Hepatocyte (in vitro differentiated cells): ENCODE data around the gene EPGN. TPM values are rescaled to one million over a fixed set of nuclear protein-coding genes. Genes with fewer than 3 reads are reported as not detected.

ENCODE experiments used
- DNase-seq: peaks from one replicate; pipeline ENCODE4 v3.0.0-alpha.2; 2016; ENCODE audit warnings: low spot score
- H2AFZ ChIP-seq: fragments of 200-600 bp; sonication (generic); 2 replicates; pipeline ENCODE4 v1.6.0; 2016; ENCODE audit warnings: antibody characterized with exemption, mild to moderate bottlenecking
- H3K27ac ChIP-seq: fragments of 200-600 bp; sonication (generic); 2 replicates; pipeline ENCODE4 v1.5.1; 2016; ENCODE audit warnings: mild to moderate bottlenecking
- H3K27me3 ChIP-seq: fragments of 200-600 bp; sonication (generic); 2 replicates; pipeline ENCODE4 v1.6.1; 2016
- H3K36me3 ChIP-seq: fragments of 200-600 bp; sonication (generic); replicated peaks from 2 replicates; pipeline ENCODE4 v1.5.1; 2016; ENCODE audit warnings: low read depth; ENCODE audit not compliant: insufficient read depth
- H3K4me1 ChIP-seq: fragments of 200-600 bp; sonication (generic); 2 replicates; pipeline ENCODE4 v1.5.1; 2016; ENCODE audit warnings: mild to moderate bottlenecking, moderate library complexity; ENCODE audit not compliant: insufficient read depth
- H3K4me2 ChIP-seq: fragments of 200-600 bp; sonication (generic); 2 replicates; pipeline ENCODE4 v1.6.0; 2016
- H3K4me3 ChIP-seq: fragments of 200-600 bp; sonication (generic); 2 replicates; pipeline ENCODE4 v1.5.1; 2016; ENCODE audit warnings: mild to moderate bottlenecking
- H3K79me2 ChIP-seq: fragments of 200-600 bp; sonication (generic); 2 replicates; pipeline ENCODE4 v1.6.0; 2017; ENCODE audit warnings: mild to moderate bottlenecking
- H3K9me2 ChIP-seq: fragments of 200-600 bp; sonication (generic); replicated peaks from 2 replicates; pipeline ENCODE4 v1.6.0; 2017; ENCODE audit warnings: mild to moderate bottlenecking; ENCODE audit not compliant: insufficient read depth
- H3K9me3 ChIP-seq: fragments of 200-600 bp; sonication (generic); 2 replicates; pipeline ENCODE4 v1.5.1; 2016; ENCODE audit warnings: low read depth, mild to moderate bottlenecking
- H4K20me1 ChIP-seq: fragments of 200-600 bp; sonication (generic); 2 replicates; pipeline ENCODE4 v1.6.0; 2016; ENCODE audit warnings: mild to moderate bottlenecking; ENCODE audit not compliant: insufficient read depth, poor library complexity, severe bottlenecking
- CTCF ChIP-seq: fragments of 200-600 bp; sonication (generic); IDR thresholded peaks from 2 replicates; pipeline ENCODE4 v1.5.1; 2016; ENCODE audit warnings: antibody characterized with exemption, mild to moderate bottlenecking; ENCODE audit not compliant: poor library complexity
- EZH2 ChIP-seq: fragments of 200-600 bp; sonication (generic); IDR thresholded peaks from 2 replicates; pipeline ENCODE4 v1.6.1; 2016; ENCODE audit warnings: antibody characterized with exemption, mild to moderate bottlenecking, borderline replicate concordance
- EZH2phosphoT487 ChIP-seq: fragments of 200-600 bp; sonication (generic); IDR thresholded peaks from one replicate; pipeline ENCODE4 v1.6.1; 2018; ENCODE audit warnings: antibody characterized with exemption, mild to moderate bottlenecking, low read depth, moderate library complexity; ENCODE audit not compliant: unreplicated experiment, severe bottlenecking
- WGBS: methylation state at CpG from one replicate; pipeline ENCODE4 v1.1.6; 2016; ENCODE audit warnings: low lambda C conversion rate; ENCODE audit errors: missing lambda C conversion rate; 5-methylcytosine and 5-hydroxymethylcytosine counted together
- polyA plus RNA-seq: library from polyadenylated mRNA; unstranded; fragments of >200 nt; fragmentation: Nextera tagmentation; extraction: Ambion mirVana; gene quantifications from 2 replicates; pipeline ENCODE4 v1.2.1, GENCODE V29; 2016
- total RNA-seq: library from RNA; depleted of rRNA; stranded (reverse); fragments of >200 nt; gene quantifications from 2 replicates; pipeline ENCODE4 v1.2.3, GENCODE V29; 2014

The EPGN gene
- total and polyA plus RNA-seq, 2 experiments from 2014 or later: 0.24 to 1.2 TPM

GRCh38 chr4:74344031-74344430 lies 35.8 kb downstream of the EPGN start:
- H3K27me3 ChIP-seq: no peaks in the 10 kb centered on the region
- no peaks in the 10 kb centered on the region for H3K36me3 ChIP-seq
- no peaks in the 10 kb centered on the region for H3K79me2 ChIP-seq
- H2AFZ ChIP-seq: no peak overlapping the region
- no peaks in the 10 kb centered on the region for H3K9me2 ChIP-seq
- no peak for DNase-seq
- no peak overlapping the region for H3K4me3 ChIP-seq
- no peaks in the 10 kb centered on the region for H4K20me1 ChIP-seq
- no peak overlapping the region for H3K27ac ChIP-seq
- no peak for TF ChIP-seq EZH2phosphoT487
- no peak for TF ChIP-seq EZH2
- TF ChIP-seq CTCF: no peak
- WGBS: 83% methylated on average over 1 of the region's 1 CpG
- no peak overlapping the region for H3K4me2 ChIP-seq
- no peaks in the 10 kb centered on the region for H3K9me3 ChIP-seq
- no peaks in the 10 kb centered on the region for H3K4me1 ChIP-seq

GRCh38 chr4:74353858-74354257 lies 45.6 kb downstream of the EPGN start:
- WGBS: 75% methylated on average over 4 of the region's 4 CpGs

GRCh38 chr4:74357965-74358364 lies 49.7 kb downstream of the EPGN start:
- Histone ChIP-seq H2AFZ (no peak overlapping the region), H4K20me1 (no peaks in the 10 kb centered on the region), H3K79me2 (no peaks in the 10 kb centered on the region), H3K27ac (no peak overlapping the region), H3K27me3 (no peaks in the 10 kb centered on the region), H3K36me3 (no peaks in the 10 kb centered on the region), H3K4me3 (no peak overlapping the region), H3K9me2 (no peaks in the 10 kb centered on the region), H3K4me2 (no peak overlapping the region), H3K4me1 (no peaks in the 10 kb centered on the region), H3K9me3 (no peaks in the 10 kb centered on the region)
- TF ChIP-seq CTCF (no peak), EZH2 (no peak), EZH2phosphoT487 (no peak)
- 82% methylated on average over 1 of the region's 1 CpG for WGBS
- no peak for DNase-seq

More at GRCh38 chr4:74353858-74354257, 45.6 kb downstream of the EPGN start:
- H2AFZ ChIP-seq: no peak overlapping the region
- no peak for TF ChIP-seq CTCF
- TF ChIP-seq EZH2: no peak
- no peak for TF ChIP-seq EZH2phosphoT487
- no peak for DNase-seq
- no peak overlapping the region for H3K4me2 ChIP-seq
- no peaks in the 10 kb centered on the region for H3K9me3 ChIP-seq
- H4K20me1 ChIP-seq: no peaks in the 10 kb centered on the region
- no peaks in the 10 kb centered on the region for H3K27me3 ChIP-seq
- no peaks in the 10 kb centered on the region for H3K36me3 ChIP-seq
- H3K9me2 ChIP-seq: no peaks in the 10 kb centered on the region
- no peak overlapping the region for H3K27ac ChIP-seq
- H3K79me2 ChIP-seq: no peaks in the 10 kb centered on the region
- no peaks in the 10 kb centered on the region for H3K4me1 ChIP-seq
- no peak overlapping the region for H3K4me3 ChIP-seq

- H3K79me2 ChIP-seq: peaks cover 3% of the 10 kb centered on the region
- no peak overlapping the region for H2AFZ ChIP-seq
- H3K9me2 ChIP-seq: no peaks in the 10 kb centered on the region
- TF ChIP-seq EZH2phosphoT487 (no peak), CTCF (no peak), EZH2 (no peak)
- no peak overlapping the region for H3K4me2 ChIP-seq
- no peak overlapping the region for H3K27ac ChIP-seq
- no peaks in the 10 kb centered on the region for H4K20me1 ChIP-seq
- H3K4me1 ChIP-seq: peaks cover 6% of the 10 kb centered on the region
- H3K9me3 ChIP-seq: no peaks in the 10 kb centered on the region
- 80% methylated on average over 4 of the region's 4 CpGs for WGBS
- peaks cover 16% of the 10 kb centered on the region for H3K27me3 ChIP-seq
- no peak overlapping the region for H3K4me3 ChIP-seq
- no peaks in the 10 kb centered on the region for H3K36me3 ChIP-seq
- DNase-seq: no peak
Measured at GRCh38 chr4:74361671-74362070, 53.4 kb downstream of the EPGN start.
